ENCODE measurements around the gene RAP1GAP2. TPM values are rescaled to one million over a fixed set of nuclear protein-coding genes. Genes with fewer than 3 reads are reported as not detected.

RAP1GAP2 gene
- polyA plus RNA-seq, 1 experiment = 2.8 TPM

GRCh38 chr17:2943981-2944380 is 147.7 kb downstream of the RAP1GAP2 start:
- ChIA-PET CTCF (no interaction called here), POLR2A (no interaction called here)
- DNase-seq (ENCODE audit: low read depth, low spot score) = no peak
- Histone ChIP-seq H3K27ac (ENCODE audit: low read depth, low read length) (no peak overlapping the region), H3K4me3 (ENCODE audit: low read depth, low read length) (no peak overlapping the region), H3K27me3 (ENCODE audit: control insufficient read depth, insufficient read depth, low read length) (no peaks in the 10 kb centered on the region), H3K9me3 (ENCODE audit: control insufficient read depth, insufficient read depth, low read length) (no peaks in the 10 kb centered on the region; the same call in 1 of the 2 replicates)
- no peak for TF ChIP-seq CTCF (IDR thresholded peaks at IDR 0.05; ENCODE audit: low read depth, low read length)

GRCh38 chr17:2945299-2945698 is 149.1 kb downstream of the RAP1GAP2 start:
- no peak for TF ChIP-seq CTCF (IDR thresholded peaks at IDR 0.05; ENCODE audit: low read depth, low read length)
- DNase-seq (ENCODE audit: low read depth, low spot score) = no peak
- ChIA-PET POLR2A (no interaction called here), CTCF (no interaction called here)
- Histone ChIP-seq H3K4me3 (ENCODE audit: low read depth, low read length) (no peak overlapping the region), H3K27me3 (ENCODE audit: control insufficient read depth, insufficient read depth, low read length) (no peaks in the 10 kb centered on the region), H3K27ac (ENCODE audit: low read depth, low read length) (no peak overlapping the region), H3K9me3 (ENCODE audit: control insufficient read depth, insufficient read depth, low read length) (no peaks in the 10 kb centered on the region; the same call in 1 of the 2 replicates)

- no peak for TF ChIP-seq CTCF (IDR thresholded peaks at IDR 0.05; ENCODE audit: low read depth, low read length)
- DNase-seq (ENCODE audit: low read depth, low spot score) = no peak
- Histone ChIP-seq H3K27me3 (ENCODE audit: control insufficient read depth, insufficient read depth, low read length) (no peaks in the 10 kb centered on the region), H3K27ac (ENCODE audit: low read depth, low read length) (no peak overlapping the region), H3K9me3 (ENCODE audit: control insufficient read depth, insufficient read depth, low read length) (no peaks in the 10 kb centered on the region), H3K4me3 (ENCODE audit: low read depth, low read length) (no peak overlapping the region)
- POLR2A ChIA-PET = no interaction called here
- CTCF ChIA-PET = no interaction called here
These were observed 149.9 kb downstream of the RAP1GAP2 start for GRCh38 chr17:2946144-2946543.

GRCh38 chr17:2947588-2947950 is 151.3 kb downstream of the RAP1GAP2 start:
- H3K4me3 ChIP-seq (ENCODE audit: low read depth, low read length) = no peak overlapping the region
- POLR2A ChIA-PET = no interaction called here
- H3K27me3 ChIP-seq (ENCODE audit: control insufficient read depth, insufficient read depth, low read length) = no peaks in the 10 kb centered on the region
- CTCF ChIA-PET = no interaction called here
- TF ChIP-seq CTCF (IDR thresholded peaks at IDR 0.05; ENCODE audit: low read depth, low read length) = no peak
- no peaks in the 10 kb centered on the region for H3K9me3 ChIP-seq (ENCODE audit: control insufficient read depth, insufficient read depth, low read length)
- no peak overlapping the region for H3K27ac ChIP-seq (ENCODE audit: low read depth, low read length)
- no peak for DNase-seq (ENCODE audit: low read depth, low spot score)

GRCh38 chr17:2947996-2948550 is 151.8 kb downstream of the RAP1GAP2 start:
- CTCF ChIA-PET = no interaction called here
- no peak for DNase-seq (ENCODE audit: low read depth, low spot score)
- Histone ChIP-seq H3K27me3 (ENCODE audit: control insufficient read depth, insufficient read depth, low read length) (no peaks in the 10 kb centered on the region), H3K4me3 (ENCODE audit: low read depth, low read length) (no peak overlapping the region), H3K27ac (ENCODE audit: low read depth, low read length) (no peak overlapping the region), H3K9me3 (ENCODE audit: control insufficient read depth, insufficient read depth, low read length) (no peaks in the 10 kb centered on the region)
- POLR2A ChIA-PET = no interaction called here
- TF ChIP-seq CTCF (IDR thresholded peaks at IDR 0.05; ENCODE audit: low read depth, low read length) = no peak

All from AG04450 (cell line).